CD4-positive, alpha-beta T cell (primary cell): ENCODE measurements around the gene GFPT2. TPM values are rescaled to one million over a fixed set of nuclear protein-coding genes. Genes with fewer than 3 reads are reported as not detected.

ENCODE experiments used
- ATAC-seq: fragments of 200-7000 bp; cut with Tn5 transposase; one replicate; pipeline ENCODE4 v1.10.0; 2022; ENCODE audit warnings: mild to moderate bottlenecking; ENCODE audit not compliant: poor library complexity
- CTCF ChIA-PET: fragments of 350-600 bp; sonication (Branson Sonifier 250); formaldehyde crosslinking; loops from one replicate; lab custom pipeline; 2021; ENCODE audit warnings: antibody characterized with exemption, inconsistent platforms; lab: Charles Lee
- POLR2A ChIA-PET: fragments of 350-600 bp; sonication (Branson Sonifier 250); formaldehyde crosslinking; loops from one replicate; lab custom pipeline; 2021; ENCODE audit warnings: antibody characterized with exemption, inconsistent platforms; lab: Charles Lee
- DNase-seq, 14 experiments: peaks; one replicate each; pipeline ENCODE4 v3.0.0-alpha.2; 2013 to 2020; ENCODE audit warnings: mixed read lengths in 2 of 14
- H3K27ac ChIP-seq, 2 donors: one replicate each; pipeline versions ENCODE4 v1.5.1 to v1.7.0; 2013; ENCODE audit warnings: low read length in 2 of 2, low read depth in 1 of 2, mild to moderate bottlenecking in 1 of 2
- H3K27me3 ChIP-seq, 2 experiments: 1 replicate in 1 of 2; 2 replicates in 1 of 2; pipeline versions ENCODE4 v1.6.1 to v1.7.0; 2013; ENCODE audit warnings: low read length in 2 of 2, control low read depth in 1 of 2, mild to moderate bottlenecking in 1 of 2, moderate library complexity in 1 of 2; ENCODE audit not compliant: insufficient read depth in 2 of 2, control insufficient read depth in 1 of 2
- H3K36me3 ChIP-seq: one replicate; pipeline ENCODE4 v1.6.1; 2013; ENCODE audit warnings: low read length, control low read depth; ENCODE audit not compliant: insufficient read depth
- H3K4me1 ChIP-seq: one replicate; pipeline ENCODE4 v1.6.1; 2013; ENCODE audit warnings: low read length, control low read depth; ENCODE audit not compliant: insufficient read depth
- H3K4me3 ChIP-seq: one replicate; pipeline ENCODE4 v1.5.1; 2013; ENCODE audit warnings: mild to moderate bottlenecking, low read length, moderate library complexity
- H3K9me3 ChIP-seq, 2 experiments: 1 replicate in 1 of 2; 2 replicates in 1 of 2; pipeline versions ENCODE4 v1.6.1 to v1.7.0; 2013; ENCODE audit warnings: low read length in 2 of 2, mild to moderate bottlenecking in 2 of 2, control low read depth in 1 of 2, moderate library complexity in 1 of 2; ENCODE audit not compliant: control insufficient read depth in 1 of 2, insufficient read depth in 1 of 2
- H3K27ac Mint-ChIP-seq: one replicate; pipeline ENCODE4 v1.8.0; 2020; ENCODE audit warnings: mixed read lengths
- H3K27me3 Mint-ChIP-seq: one replicate; pipeline ENCODE4 v1.8.0; 2021; ENCODE audit warnings: mixed read lengths
- H3K36me3 Mint-ChIP-seq: one replicate; pipeline ENCODE4 v1.8.0; 2021; ENCODE audit warnings: low read depth, mixed read lengths
- H3K4me1 Mint-ChIP-seq: one replicate; pipeline ENCODE4 v1.8.0; 2021; ENCODE audit warnings: low read depth, mixed read lengths
- H3K4me3 Mint-ChIP-seq: one replicate; pipeline ENCODE4 v1.8.0; 2020; ENCODE audit warnings: mild to moderate bottlenecking, mixed read lengths
- H3K9me3 Mint-ChIP-seq: one replicate; pipeline ENCODE4 v1.8.0; 2020; ENCODE audit warnings: mixed read lengths
- CTCF ChIP-seq: fragments of 200-600 bp; IDR thresholded peaks from one replicate; pipeline ENCODE4 v1.8.0; 2022; ENCODE audit warnings: antibody characterized with exemption, mild to moderate bottlenecking
- intact Hi-C, 2 experiments: fragments of 100-400 bp; cut with DNase I in 1 of 2; cut with micrococcal nuclease in 1 of 2; formaldehyde crosslinking; loops; one replicate each; pipeline versions ENCODE4 v1.15.1 to v1.9.0; 2023 to 2025; cut with DNase I, micrococcal nuclease
- total RNA-seq, 174 experiments: library from RNA in 2 of 174; stranded (reverse) in 2 of 174; gene quantifications; one replicate each; pipeline ENCODE4 v1.2.3 and lab custom pipeline; 2021 to 2026

GFPT2 gene
- total RNA-seq, 2 experiments from 2014 or later: 1.1 to 1.5 TPM

GRCh38 chr5:180281706-180282105 is 71.4 kb downstream of the GFPT2 start:
- peaks cover 72% of the 10 kb centered on the region for H3K36me3 ChIP-seq
- no peak overlapping the region for H3K27ac Mint-ChIP-seq

DNA sequence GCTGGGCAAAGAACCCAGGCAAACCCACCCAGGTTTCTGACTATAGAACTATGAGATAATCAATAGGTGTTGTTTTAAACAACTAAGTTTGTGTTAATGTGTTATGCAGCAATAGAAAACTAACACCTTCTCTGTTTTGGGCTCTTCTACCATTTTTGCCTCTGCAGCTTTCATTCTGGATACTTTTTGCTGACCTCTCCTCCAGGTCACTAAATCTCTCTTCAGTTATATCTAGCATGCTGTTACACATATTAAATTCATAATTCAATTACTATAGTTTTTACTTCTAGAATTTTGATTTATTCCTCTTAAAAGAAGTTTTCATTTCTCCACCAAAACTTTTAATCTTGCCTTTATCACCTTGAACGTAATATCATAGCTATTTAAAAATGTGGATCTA is 78.4 kb downstream of the GFPT2 start:
- intact Hi-C loops: no loop called here
- CTCF ChIA-PET: interaction anchor here (2.8 kb wide), 1 partner anchor 19 kb away, joined by 8 read pairs; no protein-coding TSS in a partner anchor
- H3K4me3 ChIP-seq: no peak overlapping the region
- DNase-seq (no peak), ATAC-seq (no peak)
- TF ChIP-seq CTCF: no peak
- no peaks in the 10 kb centered on the region for H3K4me1 Mint-ChIP-seq
- peaks cover 96% of the 10 kb centered on the region for H3K36me3 Mint-ChIP-seq
- H3K36me3 ChIP-seq: peaks cover 36% of the 10 kb centered on the region
- peaks cover 20% of the 10 kb centered on the region for H3K9me3 Mint-ChIP-seq
- H3K4me1 ChIP-seq: no peaks in the 10 kb centered on the region
- H3K27ac ChIP-seq: no peak overlapping the region
- no peaks in the 10 kb centered on the region for H3K27me3 Mint-ChIP-seq
- no peaks in the 10 kb centered on the region for H3K27me3 ChIP-seq
- H3K9me3 ChIP-seq: peaks cover 22 to 26% of the 10 kb centered on the region in 2 experiments
- no peak overlapping the region for H3K4me3 Mint-ChIP-seq
- no peak overlapping the region for H3K27ac Mint-ChIP-seq
- POLR2A ChIA-PET: no interaction called here

More at GRCh38 chr5:180281706-180282105, 71.4 kb downstream of the GFPT2 start:
- Mint-ChIP-seq H3K36me3 (peaks cover 94% of the 10 kb centered on the region), H3K27me3 (no peaks in the 10 kb centered on the region), H3K4me1 (peaks cover 15% of the 10 kb centered on the region), H3K4me3 (no peak overlapping the region), H3K9me3 (peaks cover 5% of the 10 kb centered on the region)
- Histone ChIP-seq H3K27ac (no peak overlapping the region), H3K4me1 (no peaks in the 10 kb centered on the region), H3K9me3 (peaks cover 0 to 13% of the 10 kb centered on the region in 2 experiments), H3K4me3 (no peak overlapping the region), H3K27me3 (no peaks in the 10 kb centered on the region)
- POLR2A ChIA-PET: no interaction called here
- ATAC-seq (no peak), DNase-seq (no peak)
- no peak for TF ChIP-seq CTCF
- CTCF ChIA-PET: interaction anchor here (1.7 kb wide), 1 partner anchor 34 kb away, joined by 6 read pairs; no protein-coding TSS in a partner anchor
- intact Hi-C loops: no loop called here

DNA sequence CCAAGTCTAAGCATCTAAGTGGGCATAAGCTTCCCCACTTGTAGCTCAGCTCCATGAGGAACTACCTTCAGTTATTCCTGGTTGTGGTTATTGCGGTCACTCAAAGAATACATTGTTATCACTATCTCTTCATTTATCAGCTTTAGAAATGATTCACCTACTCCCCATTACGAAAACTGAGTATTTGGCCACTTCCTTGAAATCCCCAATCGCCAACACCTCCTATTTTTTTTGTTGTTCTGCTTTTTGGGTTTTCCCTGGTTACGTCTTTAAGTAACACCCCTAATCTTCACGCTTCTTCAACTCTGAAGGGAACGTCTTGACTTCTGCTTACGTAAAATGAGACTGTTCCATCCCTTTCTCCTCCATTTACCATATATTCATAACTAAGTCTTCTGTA is 81.9 kb downstream of the GFPT2 start:
- ATAC-seq (no peak), DNase-seq (no peak)
- Mint-ChIP-seq H3K4me1 (no peaks in the 10 kb centered on the region), H3K27me3 (no peaks in the 10 kb centered on the region), H3K4me3 (no peak overlapping the region), H3K36me3 (peaks cover 98% of the 10 kb centered on the region), H3K27ac (no peak overlapping the region), H3K9me3 (peaks cover 14% of the 10 kb centered on the region)
- ChIA-PET CTCF (no interaction called here), POLR2A (no interaction called here)
- Histone ChIP-seq H3K9me3 (peaks cover 37 to 50% of the 10 kb centered on the region in 2 experiments), H3K36me3 (peaks cover 33% of the 10 kb centered on the region), H3K4me1 (no peaks in the 10 kb centered on the region), H3K4me3 (no peak overlapping the region), H3K27me3 (no peaks in the 10 kb centered on the region), H3K27ac (no peak overlapping the region)
- intact Hi-C loops: no loop called here
- no peak for TF ChIP-seq CTCF
